GM21515 (cell line): Measurements from ENCODE around the gene SMAD3.
"Not testable (repeated sequence)": the region's sequence is repeated elsewhere in the genome, so short reads cannot be mapped to it uniquely, and the experiment has no call there.

Source experiments
- ATAC-seq: cut with Tn5 transposase; IDR thresholded peaks from one replicate; pipeline ENCODE4 v1.9.1; 2021; ENCODE audit not compliant: unreplicated experiment

Gene SMAD3

GRCh38 chr15:67065531-67066005 is at the start of gene SMAD3:
Gene SMAD3 (plus strand): TSS chr15:67065602. CDS start chr15:67066155, 553 bp downstream.
- ATAC-seq: peak; percentile 62

DNA sequence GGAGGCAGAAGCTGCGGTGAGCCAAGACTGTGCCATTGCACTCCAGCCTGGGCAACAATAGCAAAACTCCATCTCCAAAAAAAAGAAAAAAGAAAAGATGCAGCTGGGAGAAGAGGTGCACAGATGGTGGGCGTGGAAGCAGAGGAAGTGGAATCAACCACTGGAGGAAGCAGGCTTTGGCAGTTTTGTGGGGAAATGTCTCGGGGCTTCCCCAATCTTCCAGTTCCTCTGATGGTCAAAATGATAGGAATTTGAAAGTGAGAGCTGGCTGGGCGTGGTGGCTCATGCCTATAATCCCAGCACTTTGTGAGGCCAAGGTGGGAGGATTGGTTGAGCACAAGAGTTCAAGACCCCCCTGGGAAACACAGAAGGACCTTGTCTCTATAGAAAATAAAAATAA is 48.1 kb upstream of the SMAD3 start:
- no peak for ATAC-seq

DNA sequence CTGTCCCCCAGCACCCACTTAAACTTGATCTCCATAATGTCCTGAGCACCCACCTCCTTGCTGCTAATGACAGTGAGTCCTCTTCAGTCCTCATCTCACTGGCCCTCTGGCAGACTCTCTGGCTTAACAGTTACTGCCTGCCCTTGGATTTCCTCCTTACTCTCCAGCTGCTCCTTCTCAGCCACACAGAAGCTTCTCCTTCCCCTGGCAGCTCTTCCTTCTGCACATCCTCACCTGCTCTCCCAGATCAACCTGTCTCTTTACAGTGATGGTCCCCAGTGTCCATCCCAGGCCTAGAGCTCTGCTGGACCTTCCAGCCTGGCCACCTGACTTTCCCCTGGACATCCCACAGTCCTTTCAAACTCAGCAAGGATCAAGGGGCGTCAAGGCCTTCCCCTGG is 47.4 kb upstream of the SMAD3 start:
- no peak for ATAC-seq

GRCh38 chr15:67018441-67018840 is 47.0 kb upstream of the SMAD3 start:
- ATAC-seq: no peak

DNA sequence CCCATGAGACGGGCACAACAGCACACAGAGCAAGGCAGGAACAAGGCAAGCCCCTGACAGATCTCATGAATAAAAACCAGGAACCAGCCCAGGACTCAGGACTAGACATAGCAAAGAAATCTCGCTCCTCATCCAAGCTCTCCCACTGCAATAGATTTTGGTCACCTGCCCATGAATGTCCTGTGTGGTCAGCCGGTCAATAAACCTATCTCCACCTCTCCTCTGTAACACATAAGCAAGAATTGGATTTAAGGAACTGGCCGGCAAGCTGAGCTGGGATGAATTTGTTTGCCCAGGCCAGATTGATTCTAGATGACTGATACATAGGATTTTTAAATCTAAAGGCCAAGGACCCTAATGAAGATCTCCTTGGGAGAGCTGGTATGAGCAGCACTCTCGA is 46.3 kb upstream of the SMAD3 start:
- no peak for ATAC-seq

- ATAC-seq: no peak
Observed at GRCh38 chr15:67019884-67020520, 45.4 kb upstream of the SMAD3 start.

DNA sequence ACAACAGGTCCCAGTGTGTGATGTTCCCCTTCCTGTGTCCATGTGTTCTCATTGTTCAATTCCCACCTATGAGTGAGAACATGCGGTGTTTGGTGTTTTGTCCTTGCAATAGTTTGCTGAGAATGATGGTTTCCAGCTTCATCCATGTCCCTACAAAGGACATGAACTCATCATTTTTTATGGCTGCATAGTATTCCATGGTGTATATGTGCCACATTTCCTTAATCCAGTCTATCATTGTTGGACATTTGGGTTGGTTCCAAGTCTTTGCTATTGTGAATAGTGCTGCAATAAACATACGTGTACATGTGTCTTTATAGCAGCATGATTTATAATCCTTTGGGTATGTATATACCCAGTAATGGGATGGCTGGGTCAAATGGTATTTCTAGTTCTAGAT is 44.7 kb upstream of the SMAD3 start:
- ATAC-seq: not testable (repeated sequence)

DNA sequence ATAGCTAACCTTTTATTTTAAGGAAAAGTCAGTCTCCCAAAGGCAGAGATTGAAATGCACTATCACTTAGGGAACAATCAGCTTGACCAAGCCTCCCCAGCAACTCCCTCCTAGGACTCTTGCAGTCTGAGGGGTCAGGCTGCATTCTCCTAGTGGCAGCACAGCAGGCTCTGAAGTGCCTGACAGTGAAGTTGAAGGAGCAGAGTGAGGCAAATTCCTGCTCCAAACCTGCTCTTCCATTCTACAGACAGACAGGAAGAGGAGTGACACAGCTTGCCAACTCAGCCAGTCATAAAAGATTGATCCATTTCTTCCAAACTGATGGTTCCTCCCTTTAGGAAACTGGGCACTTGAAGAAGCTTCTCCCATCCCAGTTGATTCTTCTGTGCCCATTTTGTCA is 43.9 kb upstream of the SMAD3 start:
- ATAC-seq: no peak

GRCh38 chr15:67022587-67023105 is 42.8 kb upstream of the SMAD3 start:
- ATAC-seq: no peak

- ATAC-seq: no peak
Observed at GRCh38 chr15:67023517-67024313, 41.7 kb upstream of the SMAD3 start.

- no peak for ATAC-seq
Observed at GRCh38 chr15:67024314-67024997, 40.9 kb upstream of the SMAD3 start.

- ATAC-seq: no peak
Observed at GRCh38 chr15:67024998-67025368, 40.4 kb upstream of the SMAD3 start.

DNA sequence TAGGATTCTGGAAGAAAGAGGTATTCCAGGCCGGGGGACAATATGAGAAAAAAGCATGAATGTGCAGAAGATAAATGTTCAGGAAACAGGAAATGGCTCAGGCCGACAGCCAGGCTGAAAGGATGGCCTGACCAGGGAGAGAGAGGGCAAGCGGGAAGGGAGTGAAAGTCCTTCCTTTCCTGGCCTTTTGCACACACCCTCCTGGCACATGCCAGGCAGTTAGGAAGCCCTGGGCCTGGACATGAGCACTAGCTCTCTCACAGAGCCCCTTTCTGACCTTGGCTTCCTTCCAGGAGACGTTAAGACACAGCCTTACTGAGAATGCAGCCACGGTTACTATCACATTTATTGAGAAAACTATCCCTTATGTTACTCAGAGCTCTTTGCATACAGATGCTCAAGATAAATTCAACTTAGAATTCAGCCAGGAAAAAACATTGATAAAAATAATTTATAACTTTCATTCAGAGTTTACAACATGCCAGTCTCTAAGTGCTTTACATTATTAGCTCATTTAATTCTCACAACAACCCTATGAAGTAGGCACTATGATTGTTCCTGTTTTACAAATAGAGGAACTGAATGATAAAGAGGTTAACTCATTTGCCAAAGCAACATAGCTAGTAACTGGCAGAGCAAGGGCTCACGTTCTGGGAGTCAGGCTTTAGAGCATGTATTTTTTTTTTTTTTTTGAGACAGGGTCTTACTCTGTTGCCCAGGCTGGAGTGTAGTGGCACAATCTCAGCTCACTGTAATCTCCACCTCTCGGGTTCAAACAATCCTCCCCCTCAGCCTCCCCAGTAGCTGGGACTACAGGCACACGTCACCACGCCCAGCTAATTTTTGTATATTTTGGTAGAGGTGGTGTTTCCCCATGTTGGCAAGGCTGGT is 39.4 kb upstream of the SMAD3 start:
- no peak for ATAC-seq

DNA sequence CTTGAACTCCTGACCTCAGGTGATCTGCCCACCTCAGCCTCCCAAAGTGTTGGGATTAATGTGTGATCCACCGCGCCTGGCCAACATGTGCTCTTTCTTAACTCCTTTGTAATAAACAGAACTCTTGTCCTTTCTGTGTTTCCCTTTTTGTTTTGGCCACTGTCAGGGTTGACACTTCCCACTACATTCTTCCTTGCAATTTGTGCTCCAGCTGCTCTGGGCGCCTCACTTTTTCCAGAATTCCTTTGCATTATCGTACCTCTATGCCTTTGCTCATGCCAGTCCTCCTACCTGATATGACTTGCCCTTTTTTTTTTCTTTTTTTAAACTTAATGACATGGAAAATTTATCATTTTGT is 38.8 kb upstream of the SMAD3 start:
- no peak for ATAC-seq

- ATAC-seq: not testable (repeated sequence)
Observed at GRCh38 chr15:67028440-67028839, 37.0 kb upstream of the SMAD3 start.

DNA sequence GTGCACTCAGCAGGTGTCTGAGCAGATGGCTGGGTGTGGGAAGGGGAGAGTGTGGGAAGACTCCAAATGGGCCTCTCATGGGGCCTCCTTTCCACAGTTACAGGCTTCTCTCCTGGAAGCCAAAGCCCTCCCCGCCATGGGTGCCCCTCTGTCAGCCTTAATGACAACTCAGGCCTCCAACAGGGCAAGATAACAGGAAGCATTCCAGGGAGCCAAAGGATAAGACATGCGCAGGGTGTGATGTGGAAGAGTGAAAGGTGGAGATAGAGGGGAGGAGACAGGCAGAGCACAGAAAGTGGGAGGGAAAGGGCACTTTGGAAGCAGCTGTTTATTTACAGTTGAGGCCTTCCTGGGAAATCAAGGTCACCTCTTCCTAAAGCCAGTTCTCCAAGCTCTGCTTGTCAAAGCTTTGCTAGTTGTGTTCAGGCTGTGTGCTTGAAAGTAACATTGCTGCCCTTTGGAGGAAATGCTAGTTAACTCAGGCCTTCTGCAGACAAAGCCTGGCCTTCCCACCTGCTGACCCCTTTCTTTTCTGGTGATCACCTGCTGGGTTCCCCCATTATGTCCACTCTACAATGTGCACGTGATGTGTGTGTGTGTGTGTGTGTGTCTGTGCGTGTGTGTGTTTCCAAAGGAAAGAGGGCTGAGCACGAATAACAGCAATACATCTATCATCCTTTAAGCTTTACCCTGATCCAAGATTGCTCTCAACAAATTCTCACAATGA is 35.2 kb upstream of the SMAD3 start:
- no peak for ATAC-seq

DNA sequence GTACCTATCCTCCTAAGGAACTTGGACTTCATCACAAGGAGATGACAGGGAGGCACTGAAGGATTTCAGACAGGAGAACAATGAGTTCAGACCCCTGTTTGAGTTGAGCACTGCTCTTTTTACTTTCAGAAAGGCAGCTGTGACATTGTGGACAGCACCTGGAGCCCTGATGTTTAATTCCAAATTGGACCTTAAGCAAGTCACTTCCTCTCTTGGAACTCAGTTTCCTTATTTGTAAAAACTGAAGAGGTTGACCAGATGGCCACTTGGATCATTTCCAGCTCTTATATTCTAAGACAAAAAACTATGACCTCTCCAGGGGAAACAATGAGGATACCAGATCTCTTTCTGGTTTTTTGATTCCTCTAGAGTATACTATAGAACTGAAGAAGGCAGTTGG is 34.1 kb upstream of the SMAD3 start:
- no peak for ATAC-seq

GRCh38 chr15:67032608-67033007 is 32.8 kb upstream of the SMAD3 start:
- no peak for ATAC-seq

DNA sequence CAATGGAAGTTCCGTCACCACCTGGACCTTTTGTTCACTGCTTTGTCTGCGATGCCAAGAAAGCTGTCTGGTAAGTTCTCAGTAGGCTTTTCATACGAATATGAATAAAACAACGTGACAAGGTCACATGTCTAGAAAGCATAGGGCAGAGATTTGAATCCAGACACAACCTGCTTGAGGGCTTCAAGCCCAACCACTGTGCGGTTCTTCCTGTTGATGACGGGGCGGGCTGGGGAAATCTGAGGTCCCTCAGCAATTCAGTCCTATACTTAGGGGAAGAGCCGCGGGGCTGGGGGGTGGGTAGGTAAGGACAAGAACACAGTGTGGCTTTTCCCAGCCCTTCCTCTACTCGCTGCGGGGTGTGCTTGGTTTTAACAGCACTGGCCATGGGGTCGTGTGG is 32.4 kb upstream of the SMAD3 start:
- no peak for ATAC-seq

- ATAC-seq: no peak
Observed at GRCh38 chr15:67033571-67034044, 31.8 kb upstream of the SMAD3 start.
